ENCODE data around the gene CCDC88A.

Gene CCDC88A

DNA sequence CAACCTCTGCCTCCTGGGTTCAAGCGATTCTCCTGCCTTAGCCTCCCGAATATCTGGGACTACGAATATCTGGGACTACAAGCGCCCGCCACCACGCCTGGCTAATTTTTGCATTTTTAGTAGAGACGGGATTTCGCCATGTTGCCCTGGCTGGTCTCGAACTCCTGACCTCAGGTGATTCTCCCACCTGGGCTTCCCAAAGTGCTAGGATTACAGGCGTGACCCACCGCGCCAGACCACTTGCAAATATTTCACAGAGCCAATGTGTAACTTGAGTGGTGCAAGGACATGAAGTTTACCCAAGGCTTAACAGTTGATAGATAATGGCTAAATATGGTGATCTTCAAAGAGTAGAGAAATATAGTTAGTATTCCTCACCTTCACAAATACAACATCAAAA is 136.6 kb downstream of the CCDC88A start:
- no peak overlapping the region for H3K4me3 ChIP-seq (ENCODE audit: low read depth, low read length)
- no peaks in the 10 kb centered on the region for H3K9me3 ChIP-seq (ENCODE audit: control insufficient read depth, insufficient read depth, low read depth, low read length)
- ChIA-PET POLR2A (no interaction called here), CTCF (no interaction called here)
- H3K4me1 ChIP-seq (ENCODE audit: control insufficient read depth, insufficient read depth, low read length): no peaks in the 10 kb centered on the region
- H3K27ac ChIP-seq (ENCODE audit: extremely low read depth, low read depth, low read length): no peak overlapping the region
- 0 out of 3 replicates have a peak, but pooled peaks cover 0 to 3% of the 10 kb centered on the region in 2 experiments for H3K36me3 ChIP-seq (ENCODE audit: control insufficient read depth in 2 of 2, insufficient read depth in 1 of 2, low read length in 2 of 2)
- TF ChIP-seq HOXD13 (CRISPR knock-in tag; IDR thresholded peaks at IDR 0.05; ENCODE audit: borderline replicate concordance): no peak

GRCh38 chr2:55282110-55282917 is 137.3 kb downstream of the CCDC88A start:
- CTCF ChIA-PET: no interaction called here
- TF ChIP-seq ZNF747 (tag by site-specific recombination; IDR thresholded peaks at IDR 0.05): no peak
- TF ChIP-seq ZNF335 (tag by site-specific recombination; conservative IDR thresholded peaks at IDR 0.05): 0 out of 2 replicates have a peak, but pooled peaks have one; percentile 37
- TF ChIP-seq ZNF658 (tag by site-specific recombination; IDR thresholded peaks at IDR 0.05): no peak
- TF ChIP-seq ZNF202 (tag by site-specific recombination; IDR thresholded peaks at IDR 0.05; ENCODE audit: borderline replicate concordance): no peak
- 0 out of 2 replicates have a peak, but pooled peaks have one; percentile 21 for TF ChIP-seq ZIC2 (tag by site-specific recombination; IDR thresholded peaks at IDR 0.05)
- 0 out of 2 replicates have a peak, but pooled peaks have one; percentile 21 for TF ChIP-seq TRIM28 (IDR thresholded peaks at IDR 0.05; ENCODE audit: borderline replicate concordance, low read length)
- peak; percentile 24; the same call in 1 of the 2 replicates for TF ChIP-seq ZNF10 (tag by site-specific recombination; IDR thresholded peaks at IDR 0.05)
- TF ChIP-seq ZNF302 (tag by site-specific recombination; IDR thresholded peaks at IDR 0.05; ENCODE audit: low read depth): no peak
- TF ChIP-seq MEIS1 (CRISPR knock-in tag; IDR thresholded peaks at IDR 0.05; ENCODE audit: borderline replicate concordance): no peak
- TF ChIP-seq ZXDB (tag by site-specific recombination; IDR thresholded peaks at IDR 0.05): peak; percentile 35; the same call in 1 of the 2 replicates
- TF ChIP-seq ZBTB8A (tag by site-specific recombination; IDR thresholded peaks at IDR 0.05): peak; percentile 80
- TF ChIP-seq KLF7 (tag by site-specific recombination; IDR thresholded peaks at IDR 0.05; ENCODE audit: borderline replicate concordance): no peak
- TF ChIP-seq, protein P1, sequence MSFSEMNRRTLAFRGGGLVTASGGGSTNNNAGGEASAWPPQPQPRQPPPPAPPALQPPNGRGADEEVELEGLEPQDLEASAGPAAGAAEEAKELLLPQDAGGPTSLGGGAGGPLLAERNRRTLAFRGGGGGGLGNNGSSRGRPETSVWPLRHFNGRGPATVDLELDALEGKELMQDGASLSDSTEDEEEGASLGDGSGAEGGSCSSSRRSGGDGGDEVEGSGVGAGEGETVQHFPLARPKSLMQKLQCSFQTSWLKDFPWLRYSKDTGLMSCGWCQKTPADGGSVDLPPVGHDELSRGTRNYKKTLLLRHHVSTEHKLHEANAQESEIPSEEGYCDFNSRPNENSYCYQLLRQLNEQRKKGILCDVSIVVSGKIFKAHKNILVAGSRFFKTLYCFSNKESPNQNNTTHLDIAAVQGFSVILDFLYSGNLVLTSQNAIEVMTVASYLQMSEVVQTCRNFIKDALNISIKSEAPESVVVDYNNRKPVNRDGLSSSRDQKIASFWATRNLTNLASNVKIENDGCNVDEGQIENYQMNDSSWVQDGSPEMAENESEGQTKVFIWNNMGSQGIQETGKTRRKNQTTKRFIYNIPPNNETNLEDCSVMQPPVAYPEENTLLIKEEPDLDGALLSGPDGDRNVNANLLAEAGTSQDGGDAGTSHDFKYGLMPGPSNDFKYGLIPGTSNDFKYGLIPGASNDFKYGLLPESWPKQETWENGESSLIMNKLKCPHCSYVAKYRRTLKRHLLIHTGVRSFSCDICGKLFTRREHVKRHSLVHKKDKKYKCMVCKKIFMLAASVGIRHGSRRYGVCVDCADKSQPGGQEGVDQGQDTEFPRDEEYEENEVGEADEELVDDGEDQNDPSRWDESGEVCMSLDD (tag by site-specific recombination; IDR thresholded peaks at IDR 0.05): no peak
- 0 out of 2 replicates have a peak, but pooled peaks have one; percentile 56 for TF ChIP-seq HOXC10 (CRISPR knock-in tag; IDR thresholded peaks at IDR 0.05)
- no peak for TF ChIP-seq GFI1B (tag by site-specific recombination; IDR thresholded peaks at IDR 0.05)
- TF ChIP-seq ZNF423 (tag by site-specific recombination; IDR thresholded peaks at IDR 0.05): 0 out of 2 replicates have a peak, but pooled peaks have one; percentile 32
- TF ChIP-seq SCRT2 (tag by site-specific recombination; IDR thresholded peaks at IDR 0.05): peak; percentile 63
- peak; percentile 46; the same call in 1 of the 2 replicates for TF ChIP-seq ZBTB20 (tag by site-specific recombination; IDR thresholded peaks at IDR 0.05)
- TF ChIP-seq SP3 (tag by site-specific recombination; IDR thresholded peaks at IDR 0.05): peak; percentile 30; the same call in 1 of the 2 replicates
- no peak for TF ChIP-seq ZNF391 (tag by site-specific recombination; IDR thresholded peaks at IDR 0.05; ENCODE audit: borderline replicate concordance, low read depth)
- TF ChIP-seq KLF1 (tag by site-specific recombination; IDR thresholded peaks at IDR 0.05): 0 out of 2 replicates have a peak, but pooled peaks have one; percentile 21
- peak; percentile 65 for TF ChIP-seq ZBTB26 (tag by site-specific recombination; optimal IDR thresholded peaks at IDR 0.05)
- TF ChIP-seq ZBTB48 (tag by site-specific recombination; IDR thresholded peaks at IDR 0.05): peak; percentile 63
- TF ChIP-seq SP2 (tag by site-specific recombination; IDR thresholded peaks at IDR 0.05): peak; percentile 53
- no peak for TF ChIP-seq ZNF366 (tag by site-specific recombination; conservative IDR thresholded peaks at IDR 0.05)
- TF ChIP-seq ZNF341 (tag by site-specific recombination; IDR thresholded peaks at IDR 0.05; ENCODE audit: low read depth): peak; percentile 28; the same call in 1 of the 2 replicates
- peak; percentile 92 for TF ChIP-seq ZBTB17 (tag by site-specific recombination; IDR thresholded peaks at IDR 0.05)
- TF ChIP-seq ZNF140 (tag by site-specific recombination; IDR thresholded peaks at IDR 0.05): no peak
- TF ChIP-seq ZNF692 (tag by site-specific recombination; IDR thresholded peaks at IDR 0.05): no peak

More at GRCh38 chr2:55282110-55282917, 137.3 kb downstream of the CCDC88A start:
- peak overlapping the region; percentile 62 for H3K4me3 ChIP-seq (ENCODE audit: low read depth, low read length)
- H3K27ac ChIP-seq (ENCODE audit: extremely low read depth, low read depth, low read length): peak overlapping the region; percentile 75
- POLR2A ChIA-PET: no interaction called here
- no peaks in the 10 kb centered on the region for H3K9me3 ChIP-seq (ENCODE audit: control insufficient read depth, insufficient read depth, low read depth, low read length)
- no peaks in the 10 kb centered on the region for H3K4me1 ChIP-seq (ENCODE audit: control insufficient read depth, insufficient read depth, low read length)
- H3K36me3 ChIP-seq (ENCODE audit: control insufficient read depth in 2 of 2, insufficient read depth in 1 of 2, low read length in 2 of 2): no peaks in the 10 kb centered on the region

All from HEK293 (cell line).